Measurements from ENCODE around the gene XYLT1. TPM values are rescaled to one million over a fixed set of nuclear protein-coding genes. Genes with fewer than 3 reads are reported as not detected.

Gene XYLT1
- total RNA-seq, 2 donors from 2014 or later, result 8.4 to 22.5 TPM

- DNase-seq, result no peak
- ATAC-seq, result no peak
- intact Hi-C loops (cut with DNase I), result no loop called here
These were observed 81.4 kb downstream of the XYLT1 start for GRCh38 chr16:17389384-17389783.

- intact Hi-C loops (cut with DNase I), result no loop called here
- DNase-seq (no peak), ATAC-seq (no peak)
These were observed 83.5 kb downstream of the XYLT1 start for GRCh38 chr16:17387256-17387655.

- ATAC-seq, result no peak
- intact Hi-C loops (cut with DNase I), result no loop called here
These were observed 84.5 kb downstream of the XYLT1 start for GRCh38 chr16:17386229-17386628.

GRCh38 chr16:17384471-17384870, 86.3 kb downstream of the XYLT1 start:
- DNase-seq (no peak), ATAC-seq (peak; percentile 10 to 67)
- intact Hi-C loops (cut with DNase I), result no loop called here

More at GRCh38 chr16:17386229-17386628, 84.5 kb downstream of the XYLT1 start:
- DNase-seq, result no peak

GRCh38 chr16:17382949-17383863, 87.6 kb downstream of the XYLT1 start:
- ATAC-seq (peak in 1 of 2 donors; percentile 13), DNase-seq (no peak)
- intact Hi-C loops (cut with DNase I), result no loop called here

- ATAC-seq, result peak; percentile 16 to 29
- intact Hi-C loops (cut with DNase I), result no loop called here
- DNase-seq, result no peak
These were observed 88.2 kb downstream of the XYLT1 start for GRCh38 chr16:17382514-17382913.

- intact Hi-C loops (cut with DNase I), result no loop called here
- DNase-seq (no peak), ATAC-seq (no peak)
These were observed 89.0 kb downstream of the XYLT1 start for GRCh38 chr16:17381784-17382183.

GRCh38 chr16:17380613-17381012, 90.1 kb downstream of the XYLT1 start:
- DNase-seq, result no peak
- intact Hi-C loops (cut with DNase I), result no loop called here
- ATAC-seq, result no peak

- ATAC-seq, result peak; percentile 73 to 76
- DNase-seq, result peak; percentile 57
- intact Hi-C loops (cut with DNase I), result no loop called here
These were observed 91.6 kb downstream of the XYLT1 start for GRCh38 chr16:17379121-17379571.

- DNase-seq (no peak), ATAC-seq (peak; percentile 73 to 78)
- intact Hi-C loops (cut with DNase I), result no loop called here
These were observed 93.1 kb downstream of the XYLT1 start for GRCh38 chr16:17377360-17378324.

GRCh38 chr16:17375461-17376304, 95.1 kb downstream of the XYLT1 start:
- intact Hi-C loops (cut with DNase I), result no loop called here
- no peak for DNase-seq

GRCh38 chr16:17374668-17375255, 96.0 kb downstream of the XYLT1 start:
- DNase-seq (no peak), ATAC-seq (no peak)
- intact Hi-C loops (cut with DNase I), result no loop called here

More at GRCh38 chr16:17375461-17376304, 95.1 kb downstream of the XYLT1 start:
- ATAC-seq, result peak in 1 of 2 donors; percentile 23

- DNase-seq, result no peak
- intact Hi-C loops (cut with DNase I), result no loop called here
- no peak for ATAC-seq
These were observed 97.2 kb downstream of the XYLT1 start for GRCh38 chr16:17373533-17373932.

- ATAC-seq (no peak), DNase-seq (no peak)
- intact Hi-C loops (cut with DNase I), result no loop called here
These were observed 98.4 kb downstream of the XYLT1 start for GRCh38 chr16:17372386-17372785.

GRCh38 chr16:17371299-17371698, 99.5 kb downstream of the XYLT1 start:
- ATAC-seq, result no peak
- DNase-seq, result no peak
- intact Hi-C loops (cut with DNase I), result no loop called here

- intact Hi-C loops (cut with DNase I), result no loop called here
- DNase-seq, result no peak
- peak; percentile 13 to 35 for ATAC-seq
These were observed 100.0 kb downstream of the XYLT1 start for GRCh38 chr16:17370731-17371285.

GRCh38 chr16:17370223-17370707, 100.5 kb downstream of the XYLT1 start:
- ATAC-seq, result peak in 1 of 2 donors; percentile 65
- intact Hi-C loops (cut with DNase I), result no loop called here
- no peak for DNase-seq

Measured in left cardiac atrium (tissue), 4 donors.